Ectodermal cell (in vitro differentiated cells): ENCODE results near the gene METTL22.
A peak's percentile ranks its signal among the peaks of the same experiment; 100 is the strongest.

Experiments
- H3K27ac ChIP-seq: 2 replicates; pipeline ENCODE4 v1.7.0; 2013; ENCODE audit warnings: mild to moderate bottlenecking, low read depth, low read length; ENCODE audit not compliant: insufficient read depth, poor library complexity, severe bottlenecking
- H3K27me3 ChIP-seq: 2 replicates; pipeline ENCODE4 v1.7.0; 2013; ENCODE audit warnings: mild to moderate bottlenecking, low read length; ENCODE audit not compliant: insufficient read depth, control insufficient read depth, poor library complexity, severe bottlenecking
- H3K36me3 ChIP-seq: one replicate; pipeline ENCODE4 v1.7.0; 2013; ENCODE audit warnings: low read length; ENCODE audit not compliant: control insufficient read depth, insufficient read depth
- H3K4me1 ChIP-seq: one replicate; pipeline ENCODE4 v1.7.0; 2013; ENCODE audit warnings: low read length; ENCODE audit not compliant: control insufficient read depth, insufficient read depth
- H3K4me3 ChIP-seq: 2 replicates; pipeline ENCODE4 v1.7.0; 2013; ENCODE audit warnings: low read depth, low read length, control low read depth; ENCODE audit not compliant: insufficient read depth
- H3K9me3 ChIP-seq: 2 replicates; pipeline ENCODE4 v1.7.0; 2013; ENCODE audit warnings: mild to moderate bottlenecking, low read length, moderate library complexity; ENCODE audit not compliant: control insufficient read depth
- WGBS, 2 experiments: methylation state at CpG; one replicate each; pipeline ENCODE4 v1.1.7; 2013; ENCODE audit warnings: missing lambda C conversion rate in 2 of 2; 5-methylcytosine and 5-hydroxymethylcytosine counted together

Gene METTL22

DNA sequence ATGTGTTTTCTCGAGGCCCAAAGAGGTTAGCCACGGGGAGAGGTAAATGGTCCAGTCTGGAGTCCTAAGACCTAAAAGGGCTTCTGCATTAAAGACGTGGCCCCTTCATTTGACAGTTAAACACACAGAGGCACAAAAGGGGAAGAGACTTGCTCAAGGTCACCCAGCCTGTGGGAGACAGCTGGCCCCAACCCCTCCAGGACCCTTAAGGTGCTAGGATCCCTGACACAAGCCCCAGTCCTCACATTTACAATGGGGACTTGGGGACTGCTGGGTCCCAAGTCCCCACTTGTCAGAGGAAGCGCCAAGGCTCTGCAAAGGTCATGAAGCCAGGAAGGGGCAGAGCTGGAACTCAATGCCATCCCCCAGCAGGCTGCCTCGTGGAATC, 54.7 kb downstream of the METTL22 start:
- no peak overlapping the region for H3K27ac ChIP-seq
- H3K4me1 ChIP-seq, result no peaks in the 10 kb centered on the region
- no peak overlapping the region for H3K4me3 ChIP-seq
- H3K9me3 ChIP-seq, result no peaks in the 10 kb centered on the region
- peaks cover 38% of the 10 kb centered on the region for H3K27me3 ChIP-seq
- WGBS, 2 experiments, result 88 to 91% methylated on average over 5 of the region's 5 CpGs
- no peaks in the 10 kb centered on the region for H3K36me3 ChIP-seq

GRCh38 chr16:8676737-8677375, 55.4 kb downstream of the METTL22 start:
- H3K4me1 ChIP-seq, result no peaks in the 10 kb centered on the region
- no peaks in the 10 kb centered on the region for H3K9me3 ChIP-seq
- H3K27me3 ChIP-seq, result peaks cover 38% of the 10 kb centered on the region
- no peak overlapping the region for H3K27ac ChIP-seq
- no peak overlapping the region for H3K4me3 ChIP-seq
- H3K36me3 ChIP-seq, result no peaks in the 10 kb centered on the region
- 90 to 92% methylated on average over 7 of the region's 7 CpGs for WGBS, 2 experiments

GRCh38 chr16:8677481-8677880, 56.0 kb downstream of the METTL22 start:
- no peaks in the 10 kb centered on the region for H3K9me3 ChIP-seq
- peaks cover 38% of the 10 kb centered on the region for H3K27me3 ChIP-seq
- no peaks in the 10 kb centered on the region for H3K36me3 ChIP-seq
- H3K4me3 ChIP-seq, result no peak overlapping the region
- no peak overlapping the region for H3K27ac ChIP-seq
- 88 to 99% methylated on average over 5 of the region's 5 CpGs for WGBS, 2 experiments
- H3K4me1 ChIP-seq, result no peaks in the 10 kb centered on the region

- 92% methylated on average over 6 of the region's 7 CpGs for WGBS, 2 experiments
- no peaks in the 10 kb centered on the region for H3K9me3 ChIP-seq
- no peaks in the 10 kb centered on the region for H3K4me1 ChIP-seq
- no peak overlapping the region for H3K27ac ChIP-seq
- no peaks in the 10 kb centered on the region for H3K36me3 ChIP-seq
- H3K27me3 ChIP-seq, result peaks cover 31% of the 10 kb centered on the region
- no peak overlapping the region for H3K4me3 ChIP-seq
Measured at GRCh38 chr16:8678068-8678927, 56.8 kb downstream of the METTL22 start.

DNA sequence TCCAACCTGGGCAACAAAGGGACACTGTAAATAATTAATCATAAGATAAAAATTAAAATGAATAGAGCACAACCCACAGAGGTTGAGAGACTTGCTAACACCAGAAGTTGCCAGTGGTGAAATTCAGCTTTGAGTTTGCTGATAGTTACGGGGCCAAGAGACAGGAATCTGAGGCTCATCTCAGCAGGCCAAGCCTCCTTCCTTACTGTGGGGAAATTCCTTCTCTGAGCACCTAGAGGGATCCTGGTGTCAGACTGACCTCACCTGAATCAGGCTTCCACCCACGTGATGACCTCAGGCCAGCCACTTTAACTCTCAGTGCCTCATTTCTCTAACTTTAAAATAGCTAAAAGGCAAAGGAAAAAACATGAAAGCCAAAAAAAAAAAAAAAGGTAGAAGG, 57.7 kb downstream of the METTL22 start:
- no peak overlapping the region for H3K4me3 ChIP-seq
- no peaks in the 10 kb centered on the region for H3K4me1 ChIP-seq
- H3K9me3 ChIP-seq, result no peaks in the 10 kb centered on the region
- H3K36me3 ChIP-seq, result no peaks in the 10 kb centered on the region
- 72 to 78% methylated on average over 2 of the region's 2 CpGs for WGBS, 2 experiments
- H3K27ac ChIP-seq, result no peak overlapping the region
- peaks cover 22% of the 10 kb centered on the region for H3K27me3 ChIP-seq

DNA sequence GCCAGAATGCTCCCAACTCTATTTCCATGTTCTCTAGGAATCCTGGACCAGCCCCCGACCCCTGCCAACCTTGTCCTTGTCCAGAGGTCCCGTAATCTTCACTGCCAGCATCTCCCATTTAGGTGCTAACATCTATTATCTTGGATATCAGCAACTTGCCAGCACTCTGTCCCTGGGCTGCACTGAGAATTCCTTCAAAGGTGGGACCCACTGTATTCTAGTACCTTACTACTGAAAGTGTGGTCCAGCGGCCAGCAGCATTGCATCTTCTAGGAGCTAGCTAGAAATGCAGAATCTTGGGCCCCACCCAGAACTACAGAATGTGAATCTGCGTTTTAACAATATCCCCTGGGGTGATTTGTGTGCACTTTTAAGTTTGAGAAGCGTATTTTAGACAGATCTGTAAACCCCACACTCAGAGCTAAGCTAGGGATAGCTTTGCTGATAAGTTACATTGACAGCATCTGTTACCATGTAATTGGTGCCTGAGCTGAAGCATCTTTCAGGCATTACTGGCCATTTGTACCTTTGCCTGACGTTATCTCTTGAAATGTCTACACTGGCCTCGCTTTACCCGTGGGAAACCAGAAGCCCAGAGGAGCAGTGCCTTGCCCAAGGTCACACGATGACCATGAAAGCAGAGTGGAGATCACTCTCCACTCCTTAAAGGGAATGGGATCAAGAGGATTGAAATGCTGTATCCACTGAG, 61.2 kb downstream of the METTL22 start:
- Histone ChIP-seq H3K27me3 (no peaks in the 10 kb centered on the region), H3K9me3 (no peaks in the 10 kb centered on the region), H3K4me3 (no peak overlapping the region), H3K4me1 (peaks cover 10% of the 10 kb centered on the region), H3K36me3 (no peaks in the 10 kb centered on the region), H3K27ac (no peak overlapping the region)
- 82 to 84% methylated on average over 9 of the region's 9 CpGs for WGBS, 2 experiments

DNA sequence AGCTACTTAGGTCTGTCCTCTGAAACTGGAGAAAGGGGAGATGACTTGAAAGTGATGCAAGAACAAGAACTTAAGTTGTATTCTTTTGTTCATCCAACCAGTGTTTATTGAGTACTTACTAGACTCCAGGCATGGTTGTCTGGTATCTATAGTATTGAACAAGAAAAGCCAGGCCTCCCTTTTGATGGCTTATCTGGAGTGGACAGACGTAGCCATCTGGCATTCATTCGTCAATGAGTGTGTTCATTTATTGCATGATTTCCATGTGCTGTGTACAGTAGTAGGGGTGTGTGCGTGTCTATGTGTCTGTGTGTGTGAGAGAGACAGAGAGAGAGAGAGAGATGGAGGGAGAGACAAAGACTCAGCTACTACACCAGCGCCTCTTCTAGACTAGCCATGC, 62.1 kb downstream of the METTL22 start:
- Histone ChIP-seq H3K36me3 (no peaks in the 10 kb centered on the region), H3K9me3 (no peaks in the 10 kb centered on the region), H3K4me1 (peaks cover 10% of the 10 kb centered on the region), H3K27ac (no peak overlapping the region), H3K4me3 (no peak overlapping the region), H3K27me3 (no peaks in the 10 kb centered on the region)
- 68 to 70% methylated on average over 4 of the region's 4 CpGs for WGBS, 2 experiments

DNA sequence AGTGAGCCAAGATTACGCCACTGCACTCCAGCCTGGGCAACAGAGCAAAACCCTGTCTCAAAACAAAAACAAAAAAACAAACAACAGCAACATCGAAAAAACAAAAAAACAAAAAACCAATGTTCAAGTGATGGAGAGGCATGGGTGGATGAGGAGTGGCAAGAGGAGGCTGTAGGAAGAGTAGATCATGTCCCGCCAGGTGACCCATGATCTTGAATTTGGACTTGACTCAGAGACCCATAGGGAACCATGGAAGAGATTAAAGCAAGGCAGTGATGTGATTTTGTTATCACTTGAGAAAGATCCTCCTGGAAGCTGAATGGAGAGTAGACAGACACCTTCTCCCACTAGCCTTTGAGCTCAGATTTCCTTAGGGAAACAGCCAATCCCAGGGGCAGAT, 64.1 kb downstream of the METTL22 start:
- Histone ChIP-seq H3K36me3 (no peaks in the 10 kb centered on the region), H3K9me3 (no peaks in the 10 kb centered on the region), H3K4me3 (no peak overlapping the region), H3K27ac (peak overlapping the region; percentile 9), H3K4me1 (peaks cover 10% of the 10 kb centered on the region), H3K27me3 (no peaks in the 10 kb centered on the region)
- 63% methylated on average over 3 of the region's 3 CpGs for WGBS, 2 experiments

- Histone ChIP-seq H3K9me3 (no peaks in the 10 kb centered on the region), H3K4me1 (peaks cover 10% of the 10 kb centered on the region), H3K36me3 (no peaks in the 10 kb centered on the region), H3K27ac (peak overlapping the region; percentile 9), H3K4me3 (no peak overlapping the region), H3K27me3 (no peaks in the 10 kb centered on the region)
- 23 to 25% methylated on average over 7 of the region's 7 CpGs for WGBS, 2 experiments
Measured at GRCh38 chr16:8686031-8686621, 64.6 kb downstream of the METTL22 start.

DNA sequence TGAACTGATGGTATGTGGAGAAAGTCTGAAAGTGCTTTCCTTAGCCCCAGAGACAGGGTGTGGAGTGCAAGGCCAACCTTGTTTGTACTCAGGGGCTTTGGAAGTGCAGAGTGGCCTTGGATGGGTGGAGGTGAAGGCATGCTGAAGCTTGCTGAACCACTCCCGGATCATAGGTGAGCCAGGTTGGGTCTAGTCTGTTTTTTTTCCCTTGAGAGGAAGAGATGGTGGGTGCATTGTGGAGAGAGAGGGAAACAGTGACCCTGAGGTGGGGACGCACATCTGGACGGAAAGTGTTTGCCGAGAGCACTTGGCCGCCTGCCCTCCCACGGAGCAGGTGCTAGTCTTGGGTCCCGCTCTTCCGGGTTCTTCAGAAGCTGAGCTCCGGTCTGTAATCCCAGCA, 65.4 kb downstream of the METTL22 start:
- H3K27ac ChIP-seq, result no peak overlapping the region
- H3K4me1 ChIP-seq, result peaks cover 10% of the 10 kb centered on the region
- no peaks in the 10 kb centered on the region for H3K9me3 ChIP-seq
- H3K27me3 ChIP-seq, result no peaks in the 10 kb centered on the region
- H3K4me3 ChIP-seq, result no peak overlapping the region
- H3K36me3 ChIP-seq, result no peaks in the 10 kb centered on the region
- 91 to 93% methylated on average over 9 of the region's 9 CpGs for WGBS, 2 experiments
